ENCODE results near the gene RILPL1.
"Not testable (repeated sequence)": the region's sequence is repeated elsewhere in the genome, so short reads cannot be mapped to it uniquely, and the experiment has no call there.

- TF ChIP-seq POLR2A, POLR2AphosphoS5, CTCF (IDR thresholded peaks at IDR 0.05): not testable (repeated sequence)
Observed at GRCh38 chr12:123558487-123558886, 25.0 kb upstream of the RILPL1 start.

Measured in gastroesophageal sphincter (tissue), 3 donors.